NK-92 treated with Interleukin-12 subunit alpha and Interleukin-12 subunit beta, amount 100 ng/mL, for 24 hours (cell line): ENCODE measurements around the gene GPX6.
"Not testable (repeated sequence)": the region's sequence is repeated elsewhere in the genome, so short reads cannot be mapped to it uniquely, and the experiment has no call there.

Experiments
- DNase-seq: peaks from one replicate; lab custom pipeline; 2025; lab: John Stamatoyannopoulos, UW

Gene GPX6

GRCh38 chr6:28480253-28480932 lies 35.2 kb downstream of the GPX6 start:
- DNase-seq, result no peak

GRCh38 chr6:28478518-28478917 lies 37.1 kb downstream of the GPX6 start:
- DNase-seq, result no peak

GRCh38 chr6:28474441-28475219 lies 41.0 kb downstream of the GPX6 start:
- no peak for DNase-seq

GRCh38 chr6:28469153-28469745 lies 46.3 kb downstream of the GPX6 start:
- DNase-seq, result not testable (repeated sequence)

GRCh38 chr6:28468056-28468455 lies 47.5 kb downstream of the GPX6 start:
- DNase-seq, result no peak

GRCh38 chr6:28462401-28462800 lies 53.2 kb downstream of the GPX6 start:
- DNase-seq, result no peak

GRCh38 chr6:28458568-28458967 lies 57.0 kb downstream of the GPX6 start:
- no peak for DNase-seq
